ENCODE results near the gene POLG2. TPM values are rescaled to one million over a fixed set of nuclear protein-coding genes. Genes with fewer than 3 reads are reported as not detected.

POLG2 gene
- total and polyA plus RNA-seq, 7 donors: 4.1 to 12.2 (median 6.6) TPM

DNA sequence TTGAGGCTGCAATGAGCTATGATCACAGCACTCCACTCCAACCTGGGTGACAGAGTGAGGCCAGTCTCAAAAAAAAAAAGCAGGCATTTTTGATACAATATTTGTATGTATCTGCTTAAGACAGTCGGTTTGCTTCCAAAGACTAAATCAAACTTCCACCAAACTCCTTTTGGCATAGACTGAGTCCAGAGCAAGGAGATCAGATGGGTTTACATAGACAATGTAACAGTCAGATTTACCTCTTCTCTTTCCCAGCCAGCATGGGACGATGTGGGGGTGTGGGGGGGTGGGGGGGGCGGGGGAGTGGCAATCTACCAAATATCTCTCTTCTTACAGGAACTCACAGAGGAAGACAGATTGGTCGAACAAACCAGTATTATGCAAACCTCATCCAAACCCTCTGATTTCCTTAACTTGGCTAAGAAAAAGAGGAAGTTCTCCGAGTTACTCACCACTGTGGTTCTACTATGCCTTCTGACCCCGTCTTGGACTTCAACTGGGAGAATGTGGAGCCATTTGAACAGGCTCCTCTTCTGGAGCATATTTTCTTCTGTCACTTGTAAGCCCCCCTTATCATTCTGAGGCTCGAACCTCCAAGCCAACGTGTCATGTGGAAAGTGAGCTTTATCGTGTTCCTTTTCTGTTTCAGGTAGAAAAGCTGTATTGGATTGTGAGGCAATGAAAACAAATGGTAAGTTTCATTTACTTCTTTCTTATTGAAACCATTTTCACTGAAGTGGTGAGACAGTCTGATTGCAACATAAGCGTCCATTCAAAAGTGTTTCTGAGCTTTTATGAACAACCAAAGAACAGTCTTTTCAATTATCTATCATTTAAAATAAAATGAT is 48.0 kb downstream of the POLG2 start, which contains the start of gene MILR1:
MILR1 (plus strand) TSS at position 451 of the 848 bp plus-strand sequence; CDS start at position 505, 54 bp downstream.
- peak within 1 kb of the TSS; percentile 35 for H3K4me3 ChIP-seq
- no peaks in the 10 kb centered on the region for H3K9me3 ChIP-seq
- DNase-seq (no peak), ATAC-seq (peak in 3 of 4 donors; percentile 63 to 80 (median 65))
- H3K27ac ChIP-seq: peak within 1 kb of the TSS; percentile 66
- intact Hi-C loops (cut with DNase I): no loop called here
- no peaks in the 10 kb centered on the region for H3K4me1 ChIP-seq
- 35 to 47% (median 41%) methylated on average over 10 of the region's 10 CpGs for WGBS, 3 donors
- H3K27me3 ChIP-seq (ENCODE audit: insufficient read depth in 3 of 3, low read length in 2 of 3): no peaks in the 10 kb centered on the region
- TF ChIP-seq, protein P1, sequence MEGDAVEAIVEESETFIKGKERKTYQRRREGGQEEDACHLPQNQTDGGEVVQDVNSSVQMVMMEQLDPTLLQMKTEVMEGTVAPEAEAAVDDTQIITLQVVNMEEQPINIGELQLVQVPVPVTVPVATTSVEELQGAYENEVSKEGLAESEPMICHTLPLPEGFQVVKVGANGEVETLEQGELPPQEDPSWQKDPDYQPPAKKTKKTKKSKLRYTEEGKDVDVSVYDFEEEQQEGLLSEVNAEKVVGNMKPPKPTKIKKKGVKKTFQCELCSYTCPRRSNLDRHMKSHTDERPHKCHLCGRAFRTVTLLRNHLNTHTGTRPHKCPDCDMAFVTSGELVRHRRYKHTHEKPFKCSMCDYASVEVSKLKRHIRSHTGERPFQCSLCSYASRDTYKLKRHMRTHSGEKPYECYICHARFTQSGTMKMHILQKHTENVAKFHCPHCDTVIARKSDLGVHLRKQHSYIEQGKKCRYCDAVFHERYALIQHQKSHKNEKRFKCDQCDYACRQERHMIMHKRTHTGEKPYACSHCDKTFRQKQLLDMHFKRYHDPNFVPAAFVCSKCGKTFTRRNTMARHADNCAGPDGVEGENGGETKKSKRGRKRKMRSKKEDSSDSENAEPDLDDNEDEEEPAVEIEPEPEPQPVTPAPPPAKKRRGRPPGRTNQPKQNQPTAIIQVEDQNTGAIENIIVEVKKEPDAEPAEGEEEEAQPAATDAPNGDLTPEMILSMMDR (IDR thresholded peaks at IDR 0.05): no peak
- no peaks in the 10 kb centered on the region for H3K36me3 ChIP-seq (ENCODE audit: insufficient read depth in 1 of 2, low read depth in 1 of 2)

DNA sequence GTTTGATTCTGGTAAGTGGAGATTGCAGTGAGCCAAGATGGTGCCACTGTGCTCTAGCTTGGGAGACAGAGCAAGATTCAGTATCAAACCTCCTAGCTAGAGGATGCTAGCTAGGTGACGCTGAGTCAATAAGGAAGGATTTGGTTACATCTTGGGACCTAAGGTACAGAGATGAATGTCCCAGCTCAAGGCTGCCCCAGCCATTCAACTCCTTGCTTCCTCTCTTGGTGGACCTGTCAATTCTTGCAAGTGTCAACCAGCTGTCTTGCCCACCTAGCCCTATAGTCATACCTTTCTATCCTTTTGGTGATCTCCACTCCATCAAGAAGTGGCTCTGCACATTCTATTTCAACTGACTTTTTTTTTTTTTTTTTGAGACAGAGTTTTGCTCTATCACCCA is 49.3 kb downstream of the POLG2 start:
- Histone ChIP-seq H3K36me3 (ENCODE audit: insufficient read depth in 1 of 2, low read depth in 1 of 2) (no peaks in the 10 kb centered on the region), H3K4me3 (no peak overlapping the region), H3K27ac (no peak overlapping the region), H3K9me3 (no peaks in the 10 kb centered on the region), H3K27me3 (ENCODE audit: insufficient read depth in 3 of 3, low read length in 2 of 3) (no peaks in the 10 kb centered on the region), H3K4me1 (no peaks in the 10 kb centered on the region)
- DNase-seq (no peak), ATAC-seq (no peak)
- WGBS, 3 donors: 80 to 91% (median 88%) methylated on average over 1 of the region's 1 CpG
- TF ChIP-seq, protein P1 (IDR thresholded peaks at IDR 0.05): no peak
- intact Hi-C loops (cut with DNase I): no loop called here

DNA sequence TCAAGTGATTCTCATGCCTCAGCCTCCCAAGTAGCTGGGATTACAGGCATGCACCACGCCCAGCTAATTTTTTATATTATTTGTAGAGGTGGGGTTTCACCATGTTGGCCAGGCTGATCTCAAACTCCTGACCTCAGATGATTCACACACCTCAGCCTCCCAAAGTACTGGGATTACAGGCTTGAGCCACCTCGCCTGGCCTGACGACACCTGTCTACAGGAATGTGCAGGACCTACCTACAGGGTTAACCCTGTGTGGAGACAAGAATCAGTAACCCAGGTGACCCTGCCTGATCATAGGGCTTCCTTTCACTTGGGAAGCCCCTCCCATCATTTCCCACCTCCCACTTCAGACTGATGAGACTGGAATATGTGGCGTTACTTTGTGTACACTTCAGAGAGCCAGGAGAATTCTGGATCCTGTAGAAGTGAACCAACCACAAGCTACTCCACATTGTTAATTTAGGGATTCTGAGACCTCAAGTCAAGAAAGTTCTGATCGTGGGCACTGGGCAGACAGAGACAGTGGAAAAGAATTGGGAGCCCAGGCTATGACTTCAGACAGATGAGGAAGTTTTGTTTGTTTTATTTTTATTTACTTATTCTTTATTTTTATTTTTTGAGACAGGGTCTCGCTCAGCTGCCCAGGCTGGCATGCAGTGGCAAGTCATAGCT is 53.6 kb downstream of the POLG2 start:
- Histone ChIP-seq H3K27me3 (ENCODE audit: insufficient read depth in 3 of 3, low read length in 2 of 3) (no peaks in the 10 kb centered on the region), H3K9me3 (peaks cover under 1% of the 10 kb centered on the region), H3K4me3 (no peak overlapping the region), H3K27ac (no peak overlapping the region), H3K36me3 (ENCODE audit: insufficient read depth in 1 of 2, low read depth in 1 of 2) (no peaks in the 10 kb centered on the region), H3K4me1 (no peaks in the 10 kb centered on the region)
- ATAC-seq: no peak
- TF ChIP-seq, protein P1 (IDR thresholded peaks at IDR 0.05): no peak
- no peak for DNase-seq
- intact Hi-C loops (cut with DNase I): no loop called here
- WGBS, 3 donors: 93 to 96% (median 94%) methylated on average over 6 of the region's 6 CpGs

DNA sequence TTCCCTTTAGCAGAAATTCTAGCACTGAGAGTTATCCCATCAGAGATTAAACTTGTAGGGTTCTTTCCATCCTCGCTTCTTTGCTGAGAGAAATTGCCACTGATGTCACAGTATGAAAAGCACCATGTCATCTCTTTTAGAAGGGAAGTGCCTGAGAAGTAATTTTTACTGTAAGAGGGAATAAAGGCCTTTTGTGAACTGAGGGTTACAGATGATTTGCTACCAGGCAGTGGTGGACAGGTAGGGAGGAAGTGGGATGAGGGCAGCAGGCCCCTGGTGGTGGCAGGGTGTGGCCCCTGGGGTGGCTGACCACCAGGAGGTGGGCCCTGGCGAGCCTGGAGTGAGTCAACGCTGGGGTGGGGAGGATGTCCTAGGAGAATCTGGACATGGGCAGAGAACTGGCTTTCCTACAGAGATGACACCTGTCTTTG is 54.3 kb downstream of the POLG2 start:
- no peaks in the 10 kb centered on the region for H3K36me3 ChIP-seq (ENCODE audit: insufficient read depth in 1 of 2, low read depth in 1 of 2)
- no peaks in the 10 kb centered on the region for H3K27me3 ChIP-seq (ENCODE audit: insufficient read depth in 3 of 3, low read length in 2 of 3)
- intact Hi-C loops (cut with DNase I): no loop called here
- peak overlapping the region; percentile 36 for H3K27ac ChIP-seq
- 57 to 74% (median 64%) methylated on average over 3 of the region's 3 CpGs for WGBS, 3 donors
- H3K9me3 ChIP-seq: peaks cover 7% of the 10 kb centered on the region
- DNase-seq (peak in 1 of 2 donors; percentile 51), ATAC-seq (peak in 2 of 4 donors; percentile 19 to 35)
- TF ChIP-seq, protein P1 (IDR thresholded peaks at IDR 0.05): no peak
- H3K4me1 ChIP-seq: no peaks in the 10 kb centered on the region
- no peak overlapping the region for H3K4me3 ChIP-seq
